Ovary (tissue), 1 donor: ENCODE data around the gene RIN1.

Experiments
- EP300 ChIP-seq: sonication (generic); formaldehyde crosslinking; IDR thresholded peaks from one replicate; pipeline ENCODE4 v1.6.1; 2017; ENCODE audit warnings: antibody characterized with exemption
- POLR2A ChIP-seq: fragments of 450-650 bp; IDR thresholded peaks from one replicate; pipeline ENCODE4 v1.6.1; 2017; ENCODE audit warnings: antibody characterized with exemption, mild to moderate bottlenecking, moderate library complexity

- TF ChIP-seq POLR2A (no peak), EP300 (no peak)
Observed at GRCh38 chr11:66291303-66291705, 44.9 kb downstream of the RIN1 start.
